SW 1271 (cell line): ENCODE measurements around the gene KRTAP6-2.

Experiments
- DNase-seq, 2 experiments: peaks; one replicate each; lab custom pipeline; 2025; lab: John Stamatoyannopoulos, UW

The KRTAP6-2 gene

GRCh38 chr21:30567617-30568016 lies 31.1 kb downstream of the KRTAP6-2 start:
- no peak for DNase-seq

GRCh38 chr21:30563630-30564029 lies 35.1 kb downstream of the KRTAP6-2 start:
- DNase-seq, result no peak

GRCh38 chr21:30563072-30563471 lies 35.6 kb downstream of the KRTAP6-2 start:
- DNase-seq, result no peak

GRCh38 chr21:30561957-30562356 lies 36.7 kb downstream of the KRTAP6-2 start:
- DNase-seq, result no peak

- DNase-seq, result no peak
These were observed 37.3 kb downstream of the KRTAP6-2 start, which contains the start of gene KRTAP19-7 for GRCh38 chr21:30561264-30561895. Gene KRTAP19-7, minus strand, starts transcription at chr21:30561314. Its CDS starts 25 bp downstream, at chr21:30561289.

- no peak for DNase-seq
These were observed 43.6 kb downstream of the KRTAP6-2 start for GRCh38 chr21:30555095-30555494.

GRCh38 chr21:30552782-30553181 lies 45.9 kb downstream of the KRTAP6-2 start:
- no peak for DNase-seq
